Measurements from ENCODE around the gene EIF1AD.

DNA sequence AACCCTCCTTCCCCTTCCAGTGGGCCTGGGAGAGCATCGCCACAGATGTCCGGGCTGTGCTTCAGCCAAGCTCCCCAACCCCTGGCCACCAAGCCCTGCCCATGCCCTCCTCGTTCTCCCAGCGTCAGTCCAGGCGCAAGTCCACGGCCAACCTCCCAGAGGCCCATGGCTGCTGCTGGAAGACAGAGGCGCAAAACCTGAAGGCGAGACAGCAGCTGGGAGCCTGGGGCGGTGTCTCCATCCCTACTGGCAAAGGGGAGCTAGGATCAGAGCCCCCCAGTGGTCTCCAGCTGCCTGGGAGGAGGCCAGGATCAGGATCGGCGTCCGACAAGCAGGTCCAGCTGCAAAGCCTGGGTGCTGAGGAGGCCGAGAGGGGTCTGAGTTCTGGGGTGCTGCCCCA is 54.8 kb downstream of the EIF1AD start:
- no peak for TF ChIP-seq EZH2phosphoT487 (IDR thresholded peaks at IDR 0.05; ENCODE audit: low read length)
- TF ChIP-seq, protein P1, sequence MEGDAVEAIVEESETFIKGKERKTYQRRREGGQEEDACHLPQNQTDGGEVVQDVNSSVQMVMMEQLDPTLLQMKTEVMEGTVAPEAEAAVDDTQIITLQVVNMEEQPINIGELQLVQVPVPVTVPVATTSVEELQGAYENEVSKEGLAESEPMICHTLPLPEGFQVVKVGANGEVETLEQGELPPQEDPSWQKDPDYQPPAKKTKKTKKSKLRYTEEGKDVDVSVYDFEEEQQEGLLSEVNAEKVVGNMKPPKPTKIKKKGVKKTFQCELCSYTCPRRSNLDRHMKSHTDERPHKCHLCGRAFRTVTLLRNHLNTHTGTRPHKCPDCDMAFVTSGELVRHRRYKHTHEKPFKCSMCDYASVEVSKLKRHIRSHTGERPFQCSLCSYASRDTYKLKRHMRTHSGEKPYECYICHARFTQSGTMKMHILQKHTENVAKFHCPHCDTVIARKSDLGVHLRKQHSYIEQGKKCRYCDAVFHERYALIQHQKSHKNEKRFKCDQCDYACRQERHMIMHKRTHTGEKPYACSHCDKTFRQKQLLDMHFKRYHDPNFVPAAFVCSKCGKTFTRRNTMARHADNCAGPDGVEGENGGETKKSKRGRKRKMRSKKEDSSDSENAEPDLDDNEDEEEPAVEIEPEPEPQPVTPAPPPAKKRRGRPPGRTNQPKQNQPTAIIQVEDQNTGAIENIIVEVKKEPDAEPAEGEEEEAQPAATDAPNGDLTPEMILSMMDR (IDR thresholded peaks at IDR 0.05; ENCODE audit: low read length), result no peak
- no peak for TF ChIP-seq EZH2 (optimal IDR thresholded peaks at IDR 0.05; ENCODE audit: low read depth, low read length)
